ENCODE data around the gene TOR1AIP2.

TOR1AIP2 gene

DNA sequence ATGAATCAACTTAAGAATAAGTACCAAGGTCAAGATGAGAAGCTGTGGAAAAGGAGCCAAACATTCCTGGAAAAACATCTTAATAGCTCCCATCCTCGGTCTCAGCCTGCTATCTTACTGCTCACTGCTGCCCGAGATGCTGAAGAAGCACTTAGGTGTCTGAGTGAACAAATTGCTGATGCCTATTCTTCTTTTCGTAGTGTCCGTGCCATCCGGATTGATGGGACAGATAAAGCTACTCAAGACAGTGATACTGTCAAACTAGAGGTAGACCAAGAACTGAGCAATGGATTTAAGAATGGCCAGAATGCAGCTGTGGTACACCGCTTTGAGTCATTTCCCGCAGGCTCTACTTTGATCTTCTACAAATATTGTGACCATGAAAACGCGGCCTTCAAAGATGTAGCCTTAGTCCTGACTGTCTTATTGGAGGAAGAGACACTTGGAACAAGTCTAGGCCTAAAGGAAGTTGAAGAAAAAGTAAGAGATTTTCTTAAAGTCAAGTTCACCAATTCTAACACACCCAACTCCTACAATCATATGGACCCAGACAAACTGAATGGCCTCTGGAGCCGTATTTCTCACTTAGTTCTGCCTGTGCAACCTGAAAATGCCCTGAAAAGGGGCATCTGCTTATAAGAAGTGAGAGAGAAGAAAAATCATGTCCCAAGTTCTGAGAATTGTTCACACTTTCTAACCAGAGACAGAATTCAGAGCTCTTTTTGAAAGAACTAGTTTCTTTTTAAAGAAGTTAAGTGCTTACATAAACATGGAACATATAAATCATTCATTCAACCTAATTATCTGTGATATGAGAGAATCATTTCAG, 40.2 kb upstream of the TOR1AIP2 start:
- Histone ChIP-seq H3K27me3 (ENCODE audit: control insufficient read depth, insufficient read depth, low read length) (no peaks in the 10 kb centered on the region), H3K9me3 (ENCODE audit: control insufficient read depth, low read length) (no peaks in the 10 kb centered on the region), H3K27ac (no peak overlapping the region), H3K79me2 (no peaks in the 10 kb centered on the region), H3K4me3 (ENCODE audit: low read depth, low read length) (no peak overlapping the region), H3K36me3 (ENCODE audit: control insufficient read depth, insufficient read depth, low read length) (no peaks in the 10 kb centered on the region), H3K9ac (no peak overlapping the region), H3K4me1 (no peaks in the 10 kb centered on the region), H3K4me2 (ENCODE audit: low read length) (no peak overlapping the region), H2AFZ (no peak overlapping the region)
- TF ChIP-seq, protein P1, sequence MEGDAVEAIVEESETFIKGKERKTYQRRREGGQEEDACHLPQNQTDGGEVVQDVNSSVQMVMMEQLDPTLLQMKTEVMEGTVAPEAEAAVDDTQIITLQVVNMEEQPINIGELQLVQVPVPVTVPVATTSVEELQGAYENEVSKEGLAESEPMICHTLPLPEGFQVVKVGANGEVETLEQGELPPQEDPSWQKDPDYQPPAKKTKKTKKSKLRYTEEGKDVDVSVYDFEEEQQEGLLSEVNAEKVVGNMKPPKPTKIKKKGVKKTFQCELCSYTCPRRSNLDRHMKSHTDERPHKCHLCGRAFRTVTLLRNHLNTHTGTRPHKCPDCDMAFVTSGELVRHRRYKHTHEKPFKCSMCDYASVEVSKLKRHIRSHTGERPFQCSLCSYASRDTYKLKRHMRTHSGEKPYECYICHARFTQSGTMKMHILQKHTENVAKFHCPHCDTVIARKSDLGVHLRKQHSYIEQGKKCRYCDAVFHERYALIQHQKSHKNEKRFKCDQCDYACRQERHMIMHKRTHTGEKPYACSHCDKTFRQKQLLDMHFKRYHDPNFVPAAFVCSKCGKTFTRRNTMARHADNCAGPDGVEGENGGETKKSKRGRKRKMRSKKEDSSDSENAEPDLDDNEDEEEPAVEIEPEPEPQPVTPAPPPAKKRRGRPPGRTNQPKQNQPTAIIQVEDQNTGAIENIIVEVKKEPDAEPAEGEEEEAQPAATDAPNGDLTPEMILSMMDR (IDR thresholded peaks at IDR 0.05): no peak

DNA sequence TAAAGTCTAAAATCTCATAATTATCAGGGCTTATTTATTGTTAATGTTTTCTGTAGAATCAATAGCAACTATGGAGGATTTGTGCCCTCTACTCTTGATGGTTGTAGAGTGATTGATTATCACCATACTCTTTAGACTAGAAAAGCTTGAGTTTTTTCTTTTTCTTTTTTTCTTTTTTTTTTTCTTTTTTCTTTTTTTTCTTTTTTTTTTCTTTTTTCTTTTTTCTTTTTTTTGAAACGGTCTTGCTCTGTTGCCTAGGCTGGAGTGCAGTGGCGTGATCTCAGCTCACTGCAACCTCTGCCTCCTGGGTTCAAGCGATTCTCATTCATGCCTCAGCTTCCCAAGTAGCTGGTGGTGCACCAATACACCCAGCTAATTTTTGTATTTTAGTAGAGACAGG, 34.2 kb upstream of the TOR1AIP2 start:
- Histone ChIP-seq H3K27me3 (ENCODE audit: control insufficient read depth, insufficient read depth, low read length) (no peaks in the 10 kb centered on the region), H2AFZ (no peak overlapping the region), H3K79me2 (no peaks in the 10 kb centered on the region), H3K27ac (no peak overlapping the region), H3K4me2 (ENCODE audit: low read length) (no peak overlapping the region), H3K36me3 (ENCODE audit: control insufficient read depth, insufficient read depth, low read length) (no peaks in the 10 kb centered on the region), H3K4me3 (ENCODE audit: low read depth, low read length) (no peak overlapping the region), H3K9ac (no peak overlapping the region), H3K9me3 (ENCODE audit: control insufficient read depth, low read length) (no peaks in the 10 kb centered on the region), H3K4me1 (no peaks in the 10 kb centered on the region)
- TF ChIP-seq, protein P1 (IDR thresholded peaks at IDR 0.05): no peak

DNA sequence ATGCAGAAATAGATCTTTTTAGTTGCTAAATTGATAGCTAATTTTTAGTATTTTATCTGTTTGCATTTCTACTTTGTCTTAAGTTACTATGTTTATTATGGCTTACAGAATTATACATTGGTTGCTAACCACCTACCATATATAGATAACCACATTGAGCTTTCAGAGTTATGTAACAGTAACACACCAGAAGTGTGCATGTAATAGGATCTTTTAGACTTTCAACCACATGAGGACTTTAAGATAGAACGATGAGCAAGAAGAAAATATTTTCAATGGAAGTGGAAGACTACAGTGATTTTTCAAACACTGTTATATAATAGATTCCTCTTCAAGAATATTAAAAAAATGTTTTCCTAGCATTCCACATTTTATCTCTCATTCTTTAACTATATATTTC, 33.3 kb upstream of the TOR1AIP2 start:
- H3K36me3 ChIP-seq (ENCODE audit: control insufficient read depth, insufficient read depth, low read length): no peaks in the 10 kb centered on the region
- H2AFZ ChIP-seq: no peak overlapping the region
- no peak overlapping the region for H3K4me3 ChIP-seq (ENCODE audit: low read depth, low read length)
- H3K4me1 ChIP-seq: no peaks in the 10 kb centered on the region
- H3K27me3 ChIP-seq (ENCODE audit: control insufficient read depth, insufficient read depth, low read length): no peaks in the 10 kb centered on the region
- no peak overlapping the region for H3K27ac ChIP-seq
- TF ChIP-seq, protein P1 (IDR thresholded peaks at IDR 0.05): no peak
- H3K4me2 ChIP-seq (ENCODE audit: low read length): no peak overlapping the region
- no peaks in the 10 kb centered on the region for H3K9me3 ChIP-seq (ENCODE audit: control insufficient read depth, low read length)
- H3K9ac ChIP-seq: no peak overlapping the region
- no peaks in the 10 kb centered on the region for H3K79me2 ChIP-seq

DNA sequence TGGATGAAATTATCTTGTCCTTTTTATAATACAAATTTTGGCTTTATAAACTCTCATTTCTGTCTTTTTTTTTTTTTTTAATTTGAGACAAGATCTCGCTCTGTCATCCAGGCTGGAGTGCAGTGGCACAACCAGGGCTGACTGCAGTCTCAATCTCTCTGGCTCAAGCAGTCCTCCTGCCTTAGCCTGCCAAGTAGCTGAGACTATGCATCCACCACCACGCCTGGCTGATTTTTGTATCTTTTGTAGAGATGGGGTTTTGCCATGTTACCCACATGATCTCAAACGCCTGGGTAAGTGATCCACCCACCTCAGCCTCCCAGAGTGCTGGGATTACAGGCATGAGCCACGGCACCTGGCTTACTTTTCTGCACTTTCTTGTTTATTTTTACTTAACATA, 12.0 kb upstream of the TOR1AIP2 start:
- Histone ChIP-seq H3K4me2 (ENCODE audit: low read length) (no peak overlapping the region), H3K79me2 (peaks cover 15% of the 10 kb centered on the region), H3K36me3 (ENCODE audit: control insufficient read depth, insufficient read depth, low read length) (no peaks in the 10 kb centered on the region), H3K27me3 (ENCODE audit: control insufficient read depth, insufficient read depth, low read length) (no peaks in the 10 kb centered on the region), H3K4me1 (no peaks in the 10 kb centered on the region), H3K27ac (no peak overlapping the region), H3K4me3 (ENCODE audit: low read depth, low read length) (no peak overlapping the region), H3K9ac (no peak overlapping the region), H2AFZ (no peak overlapping the region), H3K9me3 (ENCODE audit: control insufficient read depth, low read length) (no peaks in the 10 kb centered on the region)
- TF ChIP-seq, protein P1 (IDR thresholded peaks at IDR 0.05): no peak

DNA sequence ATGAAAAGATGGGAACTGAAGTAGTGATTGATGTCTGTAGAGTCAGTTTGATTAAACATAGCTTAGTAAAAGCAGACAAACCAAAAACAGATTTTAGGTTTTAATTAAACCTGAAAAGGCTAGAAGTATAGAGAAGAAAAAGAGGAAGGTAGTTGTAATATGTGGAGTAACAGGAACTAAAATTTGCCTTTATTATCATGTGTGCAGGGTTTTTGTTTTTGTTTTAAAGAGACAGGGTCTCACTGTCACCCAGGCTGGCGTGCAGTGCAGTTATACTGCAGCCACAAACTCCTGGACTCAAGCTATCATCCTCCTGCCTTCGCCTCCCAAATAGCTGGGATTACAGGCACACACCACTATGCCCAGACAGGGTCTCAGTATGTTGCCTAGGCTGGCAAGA, 10.5 kb upstream of the TOR1AIP2 start:
- Histone ChIP-seq H3K79me2 (peaks cover 18% of the 10 kb centered on the region), H3K9ac (no peak overlapping the region), H3K27ac (no peak overlapping the region), H3K36me3 (ENCODE audit: control insufficient read depth, insufficient read depth, low read length) (no peaks in the 10 kb centered on the region), H3K4me3 (ENCODE audit: low read depth, low read length) (no peak overlapping the region), H3K4me1 (peaks cover 3% of the 10 kb centered on the region), H3K27me3 (ENCODE audit: control insufficient read depth, insufficient read depth, low read length) (no peaks in the 10 kb centered on the region), H2AFZ (no peak overlapping the region), H3K9me3 (ENCODE audit: control insufficient read depth, low read length) (no peaks in the 10 kb centered on the region), H3K4me2 (ENCODE audit: low read length) (no peak overlapping the region)
- TF ChIP-seq, protein P1 (IDR thresholded peaks at IDR 0.05): no peak

All from parathyroid adenoma (tissue), 2 donors.